Measurements from ENCODE around the gene MOB2. TPM values are rescaled to one million over a fixed set of nuclear protein-coding genes. Genes with fewer than 3 reads are reported as not detected.

MOB2 gene
- polyA plus RNA-seq, 3 donors, result 22.1 to 44.1 (median 22.5) TPM

DNA sequence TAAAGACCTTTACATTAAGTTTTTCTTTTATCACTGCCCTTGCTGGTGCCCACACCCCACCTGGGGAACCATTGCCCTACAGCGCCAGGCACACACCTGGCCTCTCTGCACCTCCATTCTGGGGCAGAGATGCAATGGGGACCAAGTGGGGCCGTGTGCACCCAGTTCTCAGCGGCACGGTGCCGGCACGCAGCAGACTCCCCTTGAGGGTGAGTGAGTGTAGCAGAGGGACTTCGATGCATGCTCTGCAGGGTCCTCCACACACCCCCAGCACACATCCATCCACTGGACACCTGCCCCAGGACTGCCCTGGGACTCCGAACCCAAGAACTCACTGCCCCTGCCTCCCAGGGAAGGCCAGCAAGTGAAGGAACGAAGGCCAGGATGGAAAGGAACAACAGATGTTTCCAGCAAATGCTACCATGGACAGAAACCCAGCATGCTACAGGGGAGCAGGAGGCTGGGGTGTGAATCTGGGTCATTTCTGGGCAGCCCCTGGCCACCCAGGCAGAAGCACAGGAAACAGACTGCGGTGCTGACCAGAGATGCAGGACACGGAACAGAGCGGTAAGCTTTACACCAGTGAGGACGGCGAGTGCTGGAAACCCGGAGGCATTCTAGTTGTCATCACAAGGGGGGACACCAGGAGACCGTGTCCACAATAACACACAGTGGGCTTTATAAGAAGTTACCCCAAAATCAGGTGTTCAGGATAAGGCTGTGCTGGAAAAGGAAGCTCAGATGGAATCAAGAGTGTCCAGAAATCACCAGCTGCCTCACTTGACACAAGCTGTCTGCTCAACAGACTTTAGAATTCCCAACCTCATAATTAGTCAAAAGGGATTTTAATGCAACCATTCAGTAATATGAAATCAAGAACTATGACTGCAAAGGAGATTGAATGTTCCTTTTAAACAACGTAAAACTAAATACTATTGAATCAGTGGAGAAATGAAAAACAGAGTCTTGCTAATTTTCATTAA lies 32.7 kb upstream of the MOB2 start:
- Histone ChIP-seq H3K4me3 (replicated peaks in 1 of 3; ENCODE audit: low read depth in 2 of 3, low read length in 3 of 3) (no peak overlapping the region), H3K4me1 (ENCODE audit: control insufficient read depth in 1 of 2, insufficient read depth in 2 of 2, low read length in 2 of 2) (no peaks in the 10 kb centered on the region), H4K20me1 (ENCODE audit: insufficient read depth, low read length) (peaks cover 100% of the 10 kb centered on the region), H3K27me3 (ENCODE audit: control insufficient read depth in 2 of 2, insufficient read depth in 2 of 2, low read length in 2 of 2) (no peaks in the 10 kb centered on the region), H3K9me3 (replicated peaks in 1 of 2; ENCODE audit: control insufficient read depth in 1 of 2, insufficient read depth in 1 of 2, low read length in 2 of 2) (no peaks in the 10 kb centered on the region), H3K36me3 (replicated peaks in 1 of 2; ENCODE audit: control insufficient read depth in 1 of 2, insufficient read depth in 2 of 2, low read length in 2 of 2) (peaks cover 0 to 2% of the 10 kb centered on the region in 2 donors), H3K79me2 (ENCODE audit: insufficient read depth, low read length) (peaks cover 87% of the 10 kb centered on the region), H3K27ac (ENCODE audit: low read depth in 1 of 2, low read length in 2 of 2) (no peak overlapping the region), H3K9ac (ENCODE audit: insufficient read depth, low read length, poor library complexity, severe bottlenecking) (no peak overlapping the region), H2AFZ (ENCODE audit: insufficient read depth, low read depth, low read length, poor library complexity, severe bottlenecking) (no peak overlapping the region), H3K4me2 (replicated peaks; ENCODE audit: extremely low read depth, low read length, poor library complexity, severe bottlenecking) (no peak overlapping the region)
- peaks cover 7 to 17% of the 10 kb centered on the region in 2 donors for H3K36me3 Mint-ChIP-seq
- DNase-seq, result no peak
- H3K27me3 Mint-ChIP-seq (ENCODE audit: low read depth in 3 of 3), result peaks cover 0 to 1% (median 0%) of the 10 kb centered on the region in 3 donors
- peaks cover 9% of the 10 kb centered on the region for H3K4me1 Mint-ChIP-seq
- H3K9me3 Mint-ChIP-seq, result no peaks in the 10 kb centered on the region
- H3K27ac Mint-ChIP-seq, result no peak overlapping the region
- H3K4me3 Mint-ChIP-seq, result no peak overlapping the region
- 94% methylated on average over 10 of the region's 17 CpGs for WGBS (ENCODE audit: insufficient coverage)
- TF ChIP-seq, protein P1, sequence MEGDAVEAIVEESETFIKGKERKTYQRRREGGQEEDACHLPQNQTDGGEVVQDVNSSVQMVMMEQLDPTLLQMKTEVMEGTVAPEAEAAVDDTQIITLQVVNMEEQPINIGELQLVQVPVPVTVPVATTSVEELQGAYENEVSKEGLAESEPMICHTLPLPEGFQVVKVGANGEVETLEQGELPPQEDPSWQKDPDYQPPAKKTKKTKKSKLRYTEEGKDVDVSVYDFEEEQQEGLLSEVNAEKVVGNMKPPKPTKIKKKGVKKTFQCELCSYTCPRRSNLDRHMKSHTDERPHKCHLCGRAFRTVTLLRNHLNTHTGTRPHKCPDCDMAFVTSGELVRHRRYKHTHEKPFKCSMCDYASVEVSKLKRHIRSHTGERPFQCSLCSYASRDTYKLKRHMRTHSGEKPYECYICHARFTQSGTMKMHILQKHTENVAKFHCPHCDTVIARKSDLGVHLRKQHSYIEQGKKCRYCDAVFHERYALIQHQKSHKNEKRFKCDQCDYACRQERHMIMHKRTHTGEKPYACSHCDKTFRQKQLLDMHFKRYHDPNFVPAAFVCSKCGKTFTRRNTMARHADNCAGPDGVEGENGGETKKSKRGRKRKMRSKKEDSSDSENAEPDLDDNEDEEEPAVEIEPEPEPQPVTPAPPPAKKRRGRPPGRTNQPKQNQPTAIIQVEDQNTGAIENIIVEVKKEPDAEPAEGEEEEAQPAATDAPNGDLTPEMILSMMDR (IDR thresholded peaks at IDR 0.05), result no peak
- intact Hi-C loops (cut with micrococcal nuclease), result loop anchor here (5.0 kb wide), 2 partner anchors 222 to 227 kb away; no protein-coding TSS in a partner anchor

DNA sequence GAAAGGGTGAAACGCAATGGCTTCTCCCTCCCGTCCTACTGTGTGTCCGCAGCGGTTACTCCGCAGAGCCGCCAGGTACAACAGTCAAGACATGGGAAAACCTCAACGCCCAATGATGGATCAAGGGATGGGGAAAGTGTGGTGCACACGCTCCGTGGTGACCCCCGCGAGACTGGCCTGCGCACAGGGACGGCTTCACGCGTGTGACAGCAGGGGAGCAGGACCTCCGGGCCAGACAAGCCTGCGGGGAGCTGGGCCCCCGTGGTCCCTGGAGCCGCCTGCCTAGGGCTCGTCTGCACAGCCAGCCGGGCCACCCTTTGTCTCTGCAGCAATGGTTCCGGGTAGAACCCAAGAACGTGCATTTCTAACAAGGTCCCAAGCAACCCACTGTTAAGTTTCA lies 31.7 kb upstream of the MOB2 start:
- Mint-ChIP-seq H3K36me3 (peaks cover 13 to 21% of the 10 kb centered on the region in 2 donors), H3K27ac (no peak overlapping the region), H3K9me3 (no peaks in the 10 kb centered on the region), H3K27me3 (ENCODE audit: low read depth in 3 of 3) (no peaks in the 10 kb centered on the region), H3K4me1 (peaks cover 11% of the 10 kb centered on the region), H3K4me3 (no peak overlapping the region)
- Histone ChIP-seq H3K27me3 (ENCODE audit: control insufficient read depth in 2 of 2, insufficient read depth in 2 of 2, low read length in 2 of 2) (no peaks in the 10 kb centered on the region), H3K9me3 (replicated peaks in 1 of 2; ENCODE audit: control insufficient read depth in 1 of 2, insufficient read depth in 1 of 2, low read length in 2 of 2) (no peaks in the 10 kb centered on the region), H3K4me3 (replicated peaks in 1 of 3; ENCODE audit: low read depth in 2 of 3, low read length in 3 of 3) (no peak overlapping the region), H4K20me1 (ENCODE audit: insufficient read depth, low read length) (peaks cover 100% of the 10 kb centered on the region), H3K4me1 (ENCODE audit: control insufficient read depth in 1 of 2, insufficient read depth in 2 of 2, low read length in 2 of 2) (no peaks in the 10 kb centered on the region), H3K27ac (ENCODE audit: low read depth in 1 of 2, low read length in 2 of 2) (no peak overlapping the region), H3K9ac (ENCODE audit: insufficient read depth, low read length, poor library complexity, severe bottlenecking) (no peak overlapping the region), H3K79me2 (ENCODE audit: insufficient read depth, low read length) (peaks cover 87% of the 10 kb centered on the region), H2AFZ (ENCODE audit: insufficient read depth, low read depth, low read length, poor library complexity, severe bottlenecking) (no peak overlapping the region), H3K4me2 (replicated peaks; ENCODE audit: extremely low read depth, low read length, poor library complexity, severe bottlenecking) (no peak overlapping the region), H3K36me3 (replicated peaks in 1 of 2; ENCODE audit: control insufficient read depth in 1 of 2, insufficient read depth in 2 of 2, low read length in 2 of 2) (peaks cover 0 to 2% of the 10 kb centered on the region in 2 donors)
- no peak for DNase-seq
- intact Hi-C loops (cut with micrococcal nuclease), result loop anchor here (5.0 kb wide), 2 partner anchors 221 to 226 kb away; no protein-coding TSS in a partner anchor
- WGBS (ENCODE audit: insufficient coverage), result 96% methylated on average over 23 of the region's 23 CpGs
- TF ChIP-seq, protein P1 (IDR thresholded peaks at IDR 0.05), result no peak

Data from CD14-positive monocyte (primary cell).